ENCODE measurements around the gene TATDN3.
"Not testable (repeated sequence)": the region's sequence is repeated elsewhere in the genome, so short reads cannot be mapped to it uniquely, and the experiment has no call there.

TATDN3 gene

GRCh38 chr1:212828395-212828794 lies 36.7 kb downstream of the TATDN3 start:
- DNase-seq (ENCODE audit: low spot score): no peak

GRCh38 chr1:212833211-212834207 lies 41.8 kb downstream of the TATDN3 start:
- not testable (repeated sequence) for DNase-seq (ENCODE audit: low spot score)

GRCh38 chr1:212838145-212838544 lies 46.5 kb downstream of the TATDN3 start:
- no peak for DNase-seq (ENCODE audit: low spot score)

GRCh38 chr1:212844521-212844920 lies 52.8 kb downstream of the TATDN3 start:
- DNase-seq (ENCODE audit: low spot score): not testable (repeated sequence)

- no peak for DNase-seq (ENCODE audit: low spot score)
Measured at GRCh38 chr1:212847549-212847948, 55.9 kb downstream of the TATDN3 start, which contains the start of gene SPATA45. Gene SPATA45 (minus strand): TSS chr1:212847649. CDS start chr1:212836149, 11,500 bp downstream.

GRCh38 chr1:212852105-212852688 lies 60.5 kb downstream of the TATDN3 start:
- no peak for DNase-seq (ENCODE audit: low spot score)

GRCh38 chr1:212853658-212854057 lies 62.0 kb downstream of the TATDN3 start:
- no peak for DNase-seq (ENCODE audit: low spot score)

GRCh38 chr1:212856755-212857154 lies 65.1 kb downstream of the TATDN3 start:
- DNase-seq (ENCODE audit: low spot score): no peak

- DNase-seq (ENCODE audit: low spot score): peak; percentile 95
Measured at GRCh38 chr1:212857992-212858460, 66.3 kb downstream of the TATDN3 start, which contains the start of gene FLVCR1. Gene FLVCR1 (plus strand): TSS chr1:212858275. CDS start chr1:212858453, 178 bp downstream.

- DNase-seq (ENCODE audit: low spot score): peak; percentile 22
Measured at GRCh38 chr1:212858461-212859265, 67.0 kb downstream of the TATDN3 start.

- no peak for DNase-seq (ENCODE audit: low spot score)
Measured at GRCh38 chr1:212860713-212861581, 69.3 kb downstream of the TATDN3 start.

GRCh38 chr1:212862111-212862690 lies 70.5 kb downstream of the TATDN3 start:
- DNase-seq (ENCODE audit: low spot score): no peak

- DNase-seq (ENCODE audit: low spot score): not testable (repeated sequence)
Measured at GRCh38 chr1:212863345-212863744, 71.7 kb downstream of the TATDN3 start.

- DNase-seq (ENCODE audit: low spot score): peak; percentile 15
Measured at GRCh38 chr1:212864201-212864600, 72.5 kb downstream of the TATDN3 start.
